HG03378 (cell line): ENCODE data around the gene ATP5F1E.

Experiments
- ATAC-seq: cut with Tn5 transposase; IDR thresholded peaks from one replicate; pipeline ENCODE4 v1.9.1; 2021; ENCODE audit warnings: mild to moderate bottlenecking, moderate library complexity; ENCODE audit not compliant: unreplicated experiment

ATP5F1E gene

GRCh38 chr20:59006864-59007664 lies 25.1 kb downstream of the ATP5F1E start, which contains the start of gene CTSZ:
TSS of gene CTSZ (minus strand) at chr20:59007254. CDS start at chr20:59007128, 126 bp downstream.
- no peak for ATAC-seq

- no peak for ATAC-seq
These were observed 25.8 kb downstream of the ATP5F1E start for GRCh38 chr20:59006167-59006863.

GRCh38 chr20:59005523-59006166 lies 26.5 kb downstream of the ATP5F1E start:
- no peak for ATAC-seq

DNA sequence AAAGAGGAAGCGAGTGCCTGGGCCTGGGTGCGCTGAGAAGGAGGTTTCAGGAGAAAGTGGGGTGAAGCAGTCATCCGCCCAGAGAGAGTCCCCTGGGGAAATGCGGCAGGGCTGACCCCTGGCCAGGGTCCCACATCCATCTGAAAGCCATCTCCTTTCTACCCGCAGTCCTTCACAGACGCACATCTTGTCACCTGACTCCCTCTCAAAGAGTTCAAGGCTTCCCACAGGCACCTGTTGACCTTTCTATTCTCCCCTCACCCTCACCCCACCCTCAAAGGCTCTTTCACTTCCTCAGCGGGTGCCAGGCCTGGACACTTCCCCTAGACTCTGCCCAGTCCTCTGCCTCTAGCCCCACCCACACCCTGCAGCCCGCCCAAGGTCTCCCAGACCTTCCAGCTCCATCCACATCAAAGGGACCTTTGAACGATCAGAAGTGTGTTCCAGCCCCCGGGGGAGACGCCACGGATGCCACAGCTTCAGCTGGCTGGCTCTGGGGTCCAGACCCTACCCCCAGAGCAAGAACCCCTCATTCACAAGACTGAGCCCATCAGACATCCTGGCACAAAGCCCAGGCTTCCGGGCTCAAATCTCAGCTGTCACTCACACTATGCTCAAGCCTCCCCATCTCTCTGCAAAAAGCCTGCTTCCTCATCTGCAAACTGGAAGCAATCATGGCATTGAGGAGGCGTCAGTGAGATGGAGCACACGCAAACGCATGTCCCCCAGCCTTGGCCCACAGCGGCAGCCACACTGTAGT lies 27.2 kb downstream of the ATP5F1E start:
- ATAC-seq = peak; percentile 68

GRCh38 chr20:59004493-59004762 lies 27.7 kb downstream of the ATP5F1E start:
- no peak for ATAC-seq

GRCh38 chr20:59003836-59004492 lies 28.2 kb downstream of the ATP5F1E start:
- no peak for ATAC-seq

DNA sequence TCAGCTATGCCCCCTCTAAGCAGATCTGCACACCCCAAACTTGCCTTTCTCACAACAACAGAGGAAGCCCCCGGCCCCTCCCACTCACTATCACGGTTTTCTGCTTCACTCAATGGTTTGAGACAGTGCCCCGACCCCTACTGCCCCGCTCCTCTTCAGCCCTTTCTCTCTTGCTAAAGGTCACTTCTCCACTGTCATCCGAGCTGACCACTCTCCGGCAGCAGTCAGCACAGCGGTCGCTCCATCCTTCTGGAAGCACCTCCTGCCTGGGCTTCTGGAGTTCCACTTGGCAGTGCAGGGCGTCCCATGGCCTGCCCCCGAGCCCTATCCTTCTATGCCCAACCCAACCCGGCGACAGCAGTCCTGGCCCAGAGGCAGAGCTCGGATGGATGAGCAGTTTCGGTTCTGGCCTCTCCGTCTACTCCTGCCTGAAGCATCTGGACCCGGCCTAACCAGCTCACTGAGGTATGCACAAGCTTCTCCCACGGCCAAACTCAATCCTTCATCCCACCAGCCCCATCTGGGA lies 29.2 kb downstream of the ATP5F1E start:
- ATAC-seq = no peak

DNA sequence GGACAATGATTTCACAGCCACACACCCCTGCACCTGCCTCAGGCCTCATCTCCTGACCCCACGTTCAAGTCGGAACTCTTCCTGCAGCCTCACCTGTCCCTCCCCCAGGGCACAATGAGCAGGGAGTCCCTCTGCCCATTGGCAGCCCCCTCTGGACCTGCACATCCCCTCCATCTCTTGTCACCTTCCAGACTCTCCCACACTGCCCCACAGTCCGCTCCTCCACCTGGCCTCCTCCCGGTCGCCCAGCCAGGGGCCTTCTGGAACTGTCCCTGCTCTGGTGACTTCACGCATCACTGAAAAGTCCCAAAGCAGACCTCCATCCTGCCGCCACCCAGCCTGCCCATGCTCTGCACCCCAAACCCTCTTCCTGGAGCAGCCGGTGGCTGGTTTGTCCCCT lies 29.7 kb downstream of the ATP5F1E start:
- no peak for ATAC-seq

DNA sequence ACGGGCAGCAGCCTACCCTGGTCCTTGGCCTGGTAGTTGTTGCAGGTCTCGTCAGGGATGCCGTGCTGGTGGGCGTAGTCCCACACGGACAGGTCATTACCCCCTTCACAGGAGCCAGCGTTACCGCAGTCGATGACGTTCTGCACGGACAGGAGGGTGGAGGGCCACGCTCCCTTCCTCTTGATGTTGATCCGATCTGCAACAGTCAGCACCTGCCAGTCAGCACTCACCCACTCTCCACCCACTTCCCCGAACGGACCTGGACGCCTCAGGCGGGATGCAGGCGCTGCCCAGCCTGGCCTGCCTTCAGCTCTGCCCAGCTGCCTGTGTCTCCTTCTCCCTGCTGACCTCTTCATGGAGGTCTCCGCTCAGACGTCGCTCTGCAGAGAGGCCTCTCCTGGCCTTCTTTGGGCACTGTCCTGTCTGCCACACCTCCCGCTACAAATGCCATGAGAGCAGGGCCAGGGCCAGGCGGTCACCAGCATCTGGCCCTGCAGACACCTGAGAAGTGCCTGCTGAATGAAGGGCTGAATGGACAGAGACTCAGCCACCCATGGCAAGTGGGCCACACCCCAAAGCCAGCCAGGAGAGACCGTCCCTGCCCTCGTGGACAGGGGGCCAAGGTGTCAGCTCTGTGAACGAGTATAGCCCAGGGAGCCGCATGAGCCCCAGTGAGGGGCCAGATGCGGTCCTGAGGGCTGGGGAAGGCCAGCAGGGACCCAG lies 30.5 kb downstream of the ATP5F1E start:
- ATAC-seq = no peak

DNA sequence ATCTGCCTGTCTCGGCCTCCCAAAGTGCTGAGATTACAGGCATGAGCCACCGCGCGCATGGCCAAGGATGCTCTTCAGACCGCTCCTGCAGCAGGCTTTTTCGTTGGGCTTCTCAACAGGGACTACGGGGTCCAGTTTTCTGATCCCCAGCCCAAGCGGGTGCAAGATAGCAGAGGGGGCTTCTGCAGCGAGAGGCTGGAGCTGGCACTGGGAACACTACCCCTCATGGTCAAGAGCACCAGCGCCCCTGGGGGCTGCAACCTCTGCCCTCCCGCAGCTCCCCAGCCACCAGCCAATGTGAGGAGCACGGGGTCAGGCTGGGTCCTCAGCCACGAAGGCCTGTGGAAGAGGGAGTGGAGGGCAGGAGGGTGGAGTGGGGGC lies 31.1 kb downstream of the ATP5F1E start:
- ATAC-seq = no peak

DNA sequence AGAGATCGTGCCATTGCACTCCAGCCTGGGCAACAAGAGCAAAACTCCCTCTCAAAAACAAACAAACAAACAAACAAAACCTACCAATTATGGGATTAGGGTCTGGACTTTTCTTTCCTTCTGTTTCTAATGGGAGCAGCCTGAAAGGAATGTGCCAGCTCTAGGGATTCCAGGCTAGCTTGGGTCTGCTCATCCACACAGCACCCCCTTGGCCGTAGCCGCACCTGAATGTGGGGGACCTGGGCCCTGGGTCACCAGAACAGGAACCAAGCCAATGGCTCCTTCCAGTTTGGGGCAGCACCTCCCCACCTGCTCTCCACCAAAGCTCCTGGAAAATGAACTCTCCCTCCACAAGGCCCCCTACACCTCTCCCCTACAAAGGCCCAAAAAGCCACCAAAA lies 31.8 kb downstream of the ATP5F1E start:
- no peak for ATAC-seq

DNA sequence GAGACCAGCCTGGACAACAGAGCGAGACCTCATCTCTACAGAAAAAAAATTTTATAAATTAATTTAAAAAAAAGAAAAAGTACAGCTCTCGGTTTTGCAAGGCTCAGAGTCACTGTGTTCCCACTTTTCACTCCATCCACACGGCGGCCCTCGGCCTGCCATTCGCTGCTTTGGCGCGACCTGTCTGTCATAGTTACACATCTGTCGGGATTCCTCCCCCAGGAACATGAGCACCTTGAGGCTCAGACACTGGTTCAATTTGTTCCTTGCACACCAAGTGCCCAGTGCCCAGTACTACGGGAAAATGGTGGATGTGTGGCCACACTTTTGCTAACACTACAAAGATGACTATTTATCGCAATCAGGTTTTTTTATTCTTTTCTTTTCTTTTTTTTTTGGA lies 33.5 kb downstream of the ATP5F1E start:
- no peak for ATAC-seq

DNA sequence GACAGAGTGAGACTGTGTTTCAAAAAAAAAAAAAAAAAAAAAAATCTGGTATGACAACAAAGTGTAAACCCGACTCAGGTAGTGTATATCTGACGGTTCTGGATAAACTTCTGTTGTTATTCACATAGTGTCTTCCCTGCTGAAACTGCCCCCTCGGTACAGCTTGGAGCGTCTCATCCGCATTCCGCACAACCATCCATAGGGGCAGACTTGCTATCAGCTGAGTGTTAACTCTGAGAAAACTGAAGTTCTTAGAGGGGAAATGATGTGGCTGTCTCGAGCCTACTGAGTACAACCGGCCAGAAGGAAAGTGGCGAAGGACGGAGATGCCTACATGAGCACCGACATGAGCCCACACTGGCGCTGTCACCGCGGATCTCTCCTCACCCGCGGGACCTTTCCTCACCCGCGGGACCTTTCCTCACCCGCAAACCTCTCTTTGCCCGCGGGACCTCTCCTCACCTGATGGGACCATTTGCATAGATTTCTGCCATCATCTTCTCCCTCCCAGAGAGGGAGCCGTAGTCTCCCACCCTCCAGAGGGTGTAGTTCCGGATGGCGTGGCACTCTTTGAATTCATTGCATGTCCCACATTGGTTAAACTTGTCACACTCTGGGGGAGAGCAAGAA lies 34.9 kb downstream of the ATP5F1E start:
- ATAC-seq = no peak

GRCh38 chr20:58996226-58996611 lies 35.9 kb downstream of the ATP5F1E start:
- no peak for ATAC-seq

- no peak for ATAC-seq
These were observed 36.5 kb downstream of the ATP5F1E start for GRCh38 chr20:58995461-58996225.

- no peak for ATAC-seq
These were observed 37.6 kb downstream of the ATP5F1E start for GRCh38 chr20:58994390-58995159.

- ATAC-seq = no peak
These were observed 38.5 kb downstream of the ATP5F1E start for GRCh38 chr20:58993332-58994248.
